Esophagus muscularis mucosa (tissue), 3 donors: ENCODE measurements around the gene VPS39.

Source experiments
- POLR2A ChIP-seq: fragments of 450-650 bp; IDR thresholded peaks from one replicate; pipeline ENCODE4 v1.6.1; 2017; ENCODE audit warnings: antibody characterized with exemption, moderate library complexity, mild to moderate bottlenecking, low read depth
- POLR2AphosphoS5 ChIP-seq, 2 donors: sonication (generic); formaldehyde crosslinking; IDR thresholded peaks; one replicate each; pipeline ENCODE4 v1.6.1; 2017; ENCODE audit warnings: antibody characterized with exemption in 2 of 2
- TF ChIP-seq, protein P1 (sequence below), 3 experiments: fragments of 200-600 bp in 2 of 3; fragments of 450-650 bp in 1 of 3; sonication (generic) in 2 of 3; IDR thresholded peaks; one replicate each; pipeline ENCODE4 v1.5.1; 2017 to 2019; ENCODE audit warnings: antibody characterized with exemption in 3 of 3, mild to moderate bottlenecking in 2 of 3, moderate library complexity in 1 of 3

DNA sequence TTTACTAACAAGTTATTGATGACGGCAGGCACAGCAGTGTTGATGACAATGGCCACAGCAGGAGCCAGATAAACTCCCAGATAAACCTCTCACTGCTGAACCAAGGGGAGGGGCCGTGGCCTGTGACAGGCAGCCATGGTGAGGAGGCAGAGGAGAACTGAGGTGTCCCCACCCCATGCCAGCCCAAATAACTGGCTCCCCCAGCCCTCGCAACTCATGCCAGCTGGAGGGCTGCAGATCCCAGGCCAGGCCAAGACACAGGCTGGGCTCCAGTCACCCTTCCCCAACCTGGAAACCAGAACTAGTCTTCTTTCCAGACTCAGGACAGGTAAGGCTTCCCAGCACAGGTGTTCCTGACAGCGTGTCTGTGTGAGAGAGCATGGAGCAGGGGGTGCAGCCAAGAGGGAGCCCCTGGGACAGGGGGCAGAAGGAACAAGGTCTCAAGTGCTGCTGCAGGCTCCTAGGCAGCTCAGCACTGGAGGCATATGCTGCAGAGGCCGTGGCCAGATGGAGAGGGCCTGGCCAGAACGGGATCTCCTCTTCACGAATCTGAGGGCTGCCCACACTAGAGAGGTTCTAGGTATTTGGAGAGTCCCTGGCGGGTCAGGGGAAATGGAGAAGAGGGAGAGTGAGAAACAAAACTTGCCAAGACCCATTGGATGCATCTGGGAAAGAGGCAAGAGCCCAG lies 67.6 kb downstream of the VPS39 start:
- TF ChIP-seq POLR2AphosphoS5 (IDR thresholded peaks at IDR 0.05) (no peak), POLR2A (no peak)
- TF ChIP-seq, protein P1, sequence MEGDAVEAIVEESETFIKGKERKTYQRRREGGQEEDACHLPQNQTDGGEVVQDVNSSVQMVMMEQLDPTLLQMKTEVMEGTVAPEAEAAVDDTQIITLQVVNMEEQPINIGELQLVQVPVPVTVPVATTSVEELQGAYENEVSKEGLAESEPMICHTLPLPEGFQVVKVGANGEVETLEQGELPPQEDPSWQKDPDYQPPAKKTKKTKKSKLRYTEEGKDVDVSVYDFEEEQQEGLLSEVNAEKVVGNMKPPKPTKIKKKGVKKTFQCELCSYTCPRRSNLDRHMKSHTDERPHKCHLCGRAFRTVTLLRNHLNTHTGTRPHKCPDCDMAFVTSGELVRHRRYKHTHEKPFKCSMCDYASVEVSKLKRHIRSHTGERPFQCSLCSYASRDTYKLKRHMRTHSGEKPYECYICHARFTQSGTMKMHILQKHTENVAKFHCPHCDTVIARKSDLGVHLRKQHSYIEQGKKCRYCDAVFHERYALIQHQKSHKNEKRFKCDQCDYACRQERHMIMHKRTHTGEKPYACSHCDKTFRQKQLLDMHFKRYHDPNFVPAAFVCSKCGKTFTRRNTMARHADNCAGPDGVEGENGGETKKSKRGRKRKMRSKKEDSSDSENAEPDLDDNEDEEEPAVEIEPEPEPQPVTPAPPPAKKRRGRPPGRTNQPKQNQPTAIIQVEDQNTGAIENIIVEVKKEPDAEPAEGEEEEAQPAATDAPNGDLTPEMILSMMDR (IDR thresholded peaks at IDR 0.05): no peak
